GM21825 (cell line): ENCODE data around the gene TMEM39B.
A peak's percentile ranks its signal among the peaks of the same experiment; 100 is the strongest.
"Not testable (repeated sequence)": the region's sequence is repeated elsewhere in the genome, so short reads cannot be mapped to it uniquely, and the experiment has no call there.

Source experiments
- ATAC-seq: cut with Tn5 transposase; IDR thresholded peaks from one replicate; pipeline ENCODE4 v1.9.1; 2021; ENCODE audit warnings: mild to moderate bottlenecking, moderate library complexity; ENCODE audit not compliant: unreplicated experiment

The TMEM39B gene

DNA sequence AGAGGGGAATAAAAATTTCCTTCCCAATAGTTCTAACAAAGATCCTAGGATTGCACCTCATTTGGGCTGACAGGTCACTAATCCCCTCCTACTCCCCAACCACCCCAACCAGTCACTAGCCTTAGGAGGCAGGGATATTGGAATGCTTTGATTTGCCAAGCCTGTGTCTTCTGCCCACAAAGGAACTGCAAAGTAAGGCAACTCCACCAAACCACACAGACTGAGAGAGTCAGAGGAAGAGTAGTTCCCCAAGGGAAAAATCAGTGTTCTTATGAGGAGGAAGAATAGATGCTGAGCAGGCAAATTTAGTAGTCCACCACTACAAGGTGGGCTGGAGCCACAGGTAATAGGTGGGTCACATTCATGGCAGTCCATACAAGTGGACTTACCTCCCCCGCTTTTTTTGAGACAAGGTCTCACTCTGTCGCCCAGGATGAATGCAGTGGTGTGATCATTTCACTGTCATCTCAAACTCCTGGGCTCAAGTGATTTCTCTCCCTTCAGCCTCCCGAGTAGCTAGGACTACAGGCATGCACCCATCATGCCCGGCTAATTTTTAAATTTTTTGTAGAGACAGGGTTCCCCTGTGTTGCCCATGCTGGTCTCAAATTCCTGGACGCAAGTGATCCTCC, 3.7 kb upstream of the TMEM39B start:
- no peak for ATAC-seq

DNA sequence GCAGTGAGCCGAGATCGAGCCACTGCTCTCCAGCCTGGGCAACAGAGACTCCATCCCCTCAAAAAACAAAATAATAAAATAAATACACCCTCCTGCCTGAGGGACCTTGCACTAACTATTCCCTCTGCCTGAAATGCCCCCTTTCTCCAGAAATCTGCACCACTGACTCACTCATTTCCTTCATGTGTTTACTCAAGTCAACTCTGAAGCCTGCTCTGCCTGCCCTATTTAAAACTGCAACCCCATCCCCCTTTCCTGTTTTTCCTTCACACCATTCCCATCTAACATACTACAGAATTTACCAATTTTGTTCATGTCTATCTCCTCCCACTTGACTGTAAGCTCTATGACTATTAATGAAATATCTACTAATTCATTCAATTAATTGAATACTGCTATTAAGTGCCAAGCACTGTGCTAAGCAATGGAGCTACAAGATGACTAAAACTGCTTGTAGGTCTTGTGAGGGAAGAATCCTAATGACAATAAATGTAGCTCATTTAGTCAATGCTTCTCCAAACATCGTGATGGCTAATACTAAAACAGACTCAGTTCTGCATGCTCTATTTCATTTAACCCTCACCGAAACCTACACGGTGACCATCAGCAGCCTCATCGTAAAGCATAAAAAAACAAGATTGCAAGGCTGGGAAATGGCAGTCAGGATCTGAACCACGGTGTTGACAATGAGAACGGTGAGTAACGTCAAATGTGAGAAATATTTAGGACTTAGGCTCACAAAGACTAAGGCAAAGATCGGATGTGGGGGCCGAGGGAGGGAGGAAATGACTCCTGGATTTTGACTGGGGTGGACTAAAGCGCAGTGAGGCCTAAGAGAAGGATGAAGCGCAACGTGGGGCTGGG, 749 bp upstream of the TMEM39B start:
- no peak for ATAC-seq

GRCh38 chr1:32073299-32074229, 825 bp downstream of the TMEM39B start:
- no peak for ATAC-seq

DNA sequence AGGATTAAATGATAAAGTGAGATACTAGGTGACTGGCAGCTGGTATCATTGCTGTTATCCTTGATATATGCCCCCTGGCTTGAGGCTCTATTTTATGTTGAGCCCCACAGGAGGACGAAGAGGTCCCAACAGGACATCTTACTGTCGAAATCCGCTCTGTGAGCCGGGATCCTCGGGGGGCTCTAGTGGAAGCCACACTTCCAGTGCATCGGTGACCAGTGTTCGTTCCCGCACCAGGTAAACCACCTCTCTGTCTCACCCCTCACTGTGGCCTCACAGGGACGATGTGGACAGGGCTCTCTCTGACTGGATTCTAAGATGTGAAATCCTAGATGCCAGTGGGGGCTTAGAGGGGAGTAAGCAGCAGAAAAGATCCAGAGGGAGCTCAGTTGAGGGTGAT, 2.1 kb downstream of the TMEM39B start:
- ATAC-seq = no peak

DNA sequence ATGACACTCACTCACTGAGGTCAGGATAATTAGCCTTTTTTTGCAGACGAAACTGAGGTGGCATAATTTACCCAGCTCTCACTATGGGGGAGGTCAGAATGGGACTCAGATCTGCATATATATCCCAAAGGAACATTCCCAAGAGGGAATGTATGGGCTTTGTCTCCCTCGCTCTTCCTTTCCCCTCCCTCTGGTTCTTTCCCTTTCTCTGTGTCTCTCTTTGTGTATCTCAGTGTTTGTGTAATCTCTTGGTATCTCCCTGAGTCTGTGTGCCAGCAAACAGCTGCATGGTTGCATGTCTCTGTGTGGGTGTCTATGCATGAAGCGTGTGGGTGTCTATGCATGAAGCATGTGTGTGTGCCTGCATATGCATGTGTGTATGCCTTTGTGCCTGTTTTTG, 4.7 kb downstream of the TMEM39B start:
- no peak for ATAC-seq

- no peak for ATAC-seq
Observed at GRCh38 chr1:32082022-32082421, 9.3 kb downstream of the TMEM39B start.

GRCh38 chr1:32086381-32086780, 13.6 kb downstream of the TMEM39B start:
- ATAC-seq = not testable (repeated sequence)

GRCh38 chr1:32091176-32091575, 18.4 kb downstream of the TMEM39B start:
- ATAC-seq = no peak

- no peak for ATAC-seq
Observed at GRCh38 chr1:32091591-32091990, 18.9 kb downstream of the TMEM39B start.

DNA sequence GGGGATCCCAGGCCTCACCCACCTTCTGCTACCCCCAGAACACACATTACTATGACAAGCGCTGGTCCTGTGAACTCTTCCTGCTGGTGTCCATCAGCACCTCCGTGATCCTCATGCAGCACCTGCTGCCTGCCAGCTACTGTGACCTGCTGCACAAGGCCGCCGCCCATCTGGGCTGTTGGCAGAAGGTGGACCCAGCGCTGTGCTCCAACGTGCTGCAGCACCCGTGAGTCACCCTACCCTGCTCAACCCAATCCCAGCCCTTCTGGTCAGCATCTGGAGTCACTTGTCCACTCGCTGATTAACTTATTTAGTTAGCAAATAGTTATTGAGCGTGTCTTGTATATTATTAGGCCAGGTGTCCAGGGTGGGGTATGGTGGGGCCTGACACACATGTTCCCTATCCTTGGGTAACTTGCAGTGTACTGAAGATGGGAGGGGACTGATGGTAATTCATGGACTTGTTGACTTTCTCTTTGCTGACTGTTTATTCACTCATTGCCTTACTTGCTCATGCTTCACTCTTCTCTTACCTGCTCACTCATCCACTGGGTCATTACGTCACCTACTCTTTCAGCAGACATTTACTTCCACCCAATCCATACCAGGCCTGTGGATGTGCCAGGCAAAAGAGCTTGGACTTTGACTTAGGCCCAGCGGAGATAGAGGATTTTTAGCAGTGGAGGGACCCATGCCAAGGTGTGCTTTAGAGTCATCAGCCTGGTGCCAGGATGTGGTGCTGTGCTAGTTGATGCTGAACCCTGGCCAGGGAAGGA, 22.2 kb downstream of the TMEM39B start:
- no peak for ATAC-seq

- no peak for ATAC-seq
Observed at GRCh38 chr1:32099426-32099825, 26.7 kb downstream of the TMEM39B start.

DNA sequence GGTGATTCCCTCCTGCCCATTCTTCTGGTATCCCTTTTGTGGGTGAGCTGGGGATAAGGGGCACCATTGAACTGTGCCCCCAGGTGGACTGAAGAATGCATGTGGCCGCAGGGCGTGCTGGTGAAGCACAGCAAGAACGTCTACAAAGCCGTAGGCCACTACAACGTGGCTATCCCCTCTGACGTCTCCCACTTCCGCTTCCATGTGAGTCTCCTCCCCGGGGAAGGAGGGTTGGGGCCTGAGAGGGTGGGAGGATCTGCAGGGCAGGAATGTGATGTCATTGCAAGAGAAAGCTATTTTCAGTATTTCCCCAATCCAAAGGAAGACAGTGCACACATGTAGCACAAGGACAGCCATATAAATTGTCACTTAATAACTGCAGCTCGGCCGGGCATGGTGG, 27.6 kb downstream of the TMEM39B start:
- no peak for ATAC-seq

GRCh38 chr1:32100807-32101708, 28.3 kb downstream of the TMEM39B start:
- no peak for ATAC-seq

- ATAC-seq = no peak
Observed at GRCh38 chr1:32104127-32104526, 31.4 kb downstream of the TMEM39B start.

DNA sequence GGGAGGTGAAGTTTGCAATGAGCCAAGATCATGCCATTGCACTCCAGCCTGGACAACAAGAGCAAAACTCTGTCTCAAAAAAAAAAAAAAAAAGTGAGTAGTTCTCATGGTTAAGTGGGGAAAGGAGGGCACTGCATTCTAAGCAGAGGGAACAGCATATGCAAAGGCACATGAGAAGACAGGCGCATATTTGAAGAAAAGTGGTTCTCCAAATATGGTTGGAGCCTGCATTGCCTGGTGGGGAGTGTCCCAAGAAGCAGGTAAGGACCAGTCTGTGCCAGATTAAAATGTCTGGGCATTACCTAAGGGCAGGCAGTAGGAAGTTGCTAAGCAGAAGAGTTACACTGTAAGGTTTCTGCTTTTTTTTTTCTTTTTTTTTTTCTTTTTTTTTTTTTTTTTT, 32.6 kb downstream of the TMEM39B start:
- ATAC-seq = no peak

- ATAC-seq = no peak
Observed at GRCh38 chr1:32106663-32107275, 34.0 kb downstream of the TMEM39B start.

- peak; percentile 58 for ATAC-seq
Observed at GRCh38 chr1:32107742-32108661, 35.3 kb downstream of the TMEM39B start, which contains the start of gene KPNA6. Gene KPNA6, plus strand, starts transcription at chr1:32108056. Its CDS starts 75 bp downstream, at chr1:32108131.

DNA sequence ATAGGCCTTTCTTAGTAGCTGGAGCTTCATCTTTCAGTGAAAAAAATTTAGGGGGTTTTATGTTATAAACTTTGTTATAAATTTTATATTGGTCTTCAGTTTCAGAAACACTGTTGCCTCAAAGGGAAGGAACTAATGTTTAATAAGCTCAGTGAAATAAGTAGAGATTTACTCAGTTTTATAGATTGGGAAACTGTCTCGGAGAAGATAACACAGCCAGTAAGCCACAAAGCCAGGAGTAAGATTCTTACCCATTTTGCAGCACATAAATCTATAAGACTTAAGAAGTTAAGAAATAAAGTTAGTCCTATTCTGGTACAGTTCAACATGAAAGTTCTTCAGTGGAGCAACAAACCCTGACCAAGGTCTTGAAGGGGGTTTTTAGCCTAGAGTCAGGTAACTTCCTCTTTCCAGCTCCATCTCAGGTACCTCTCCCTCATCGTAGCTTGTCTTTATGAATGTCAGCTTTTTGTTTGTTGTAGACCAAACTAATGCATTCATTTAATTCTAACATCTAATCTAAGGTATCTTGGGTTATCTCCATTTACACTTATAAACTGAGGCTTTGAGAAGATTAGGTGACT, 38.4 kb downstream of the TMEM39B start:
- ATAC-seq = no peak
